CD4-positive, alpha-beta T cell treated with Interleukin-2 at 100 ng/mL for 4 hours (primary cell): Measurements from ENCODE around the gene SV2B.
A peak's percentile ranks its signal among the peaks of the same experiment; 100 is the strongest.

ENCODE experiments used
- DNase-seq: peaks from one replicate; pipeline ENCODE4 v3.0.0-alpha.2; 2020; ENCODE audit warnings: low spot score

Gene SV2B

GRCh38 chr15:91235376-91235775, 135.3 kb downstream of the SV2B start:
- no peak for DNase-seq

GRCh38 chr15:91237445-91237844, 137.4 kb downstream of the SV2B start:
- no peak for DNase-seq

- no peak for DNase-seq
Observed at GRCh38 chr15:91238644-91239425, 138.8 kb downstream of the SV2B start.

GRCh38 chr15:91243826-91244225, 143.8 kb downstream of the SV2B start:
- DNase-seq = no peak

GRCh38 chr15:91244919-91245318, 144.9 kb downstream of the SV2B start:
- DNase-seq = no peak

- no peak for DNase-seq
Observed at GRCh38 chr15:91246998-91247397, 146.9 kb downstream of the SV2B start.

GRCh38 chr15:91249591-91249990, 149.5 kb downstream of the SV2B start:
- no peak for DNase-seq

- DNase-seq = no peak
Observed at GRCh38 chr15:91252322-91252721, 152.3 kb downstream of the SV2B start.

GRCh38 chr15:91252756-91253155, 152.7 kb downstream of the SV2B start:
- no peak for DNase-seq

- no peak for DNase-seq
Observed at GRCh38 chr15:91253605-91254004, 153.5 kb downstream of the SV2B start.

GRCh38 chr15:91254766-91255165, 154.7 kb downstream of the SV2B start:
- no peak for DNase-seq

- DNase-seq = no peak
Observed at GRCh38 chr15:91255670-91256192, 155.7 kb downstream of the SV2B start.

GRCh38 chr15:91257746-91258414, 157.8 kb downstream of the SV2B start:
- no peak for DNase-seq

- DNase-seq = peak; percentile 7
Observed at GRCh38 chr15:91258415-91258759, 158.3 kb downstream of the SV2B start.

- no peak for DNase-seq
Observed at GRCh38 chr15:91259077-91259476, 159.0 kb downstream of the SV2B start.

- DNase-seq = no peak
Observed at GRCh38 chr15:91261345-91261744, 161.3 kb downstream of the SV2B start.

GRCh38 chr15:91263632-91264531, 163.8 kb downstream of the SV2B start:
- no peak for DNase-seq

GRCh38 chr15:91264651-91265351, 164.7 kb downstream of the SV2B start:
- DNase-seq = no peak

- no peak for DNase-seq
Observed at GRCh38 chr15:91265416-91265940, 165.4 kb downstream of the SV2B start.

- no peak for DNase-seq
Observed at GRCh38 chr15:91268510-91268909, 168.5 kb downstream of the SV2B start.

GRCh38 chr15:91270747-91271146, 170.7 kb downstream of the SV2B start:
- no peak for DNase-seq
